Fibroblast of peridontal ligament (primary cell): ENCODE measurements around the gene RNU4-1.
"Not testable (repeated sequence)": the region's sequence is repeated elsewhere in the genome, so short reads cannot be mapped to it uniquely, and the experiment has no call there.

Source experiments
- DNase-seq: peaks from one replicate; pipeline ENCODE4 v3.0.0-alpha.2; 2010; ENCODE audit errors: extremely low read depth

The RNU4-1 gene

GRCh38 chr12:120292661-120293531, at the start of gene RNU4-1:
RNU4-1 (minus strand) TSS chr12:120293237.
- peak; percentile 96 for DNase-seq

GRCh38 chr12:120342175-120343038, 49.4 kb upstream of the RNU4-1 start:
- no peak for DNase-seq

GRCh38 chr12:120339256-120339655, 46.2 kb upstream of the RNU4-1 start:
- DNase-seq: no peak

- no peak for DNase-seq
Observed at GRCh38 chr12:120337730-120338129, 44.7 kb upstream of the RNU4-1 start.

GRCh38 chr12:120336392-120336791, 43.4 kb upstream of the RNU4-1 start:
- DNase-seq: not testable (repeated sequence)

- peak; percentile 23 for DNase-seq
Observed at GRCh38 chr12:120335447-120335846, 42.4 kb upstream of the RNU4-1 start.

- no peak for DNase-seq
Observed at GRCh38 chr12:120332523-120332922, 39.5 kb upstream of the RNU4-1 start.

- no peak for DNase-seq
Observed at GRCh38 chr12:120332041-120332440, 39.0 kb upstream of the RNU4-1 start.

GRCh38 chr12:120331390-120331789, 38.4 kb upstream of the RNU4-1 start:
- DNase-seq: no peak

- no peak for DNase-seq
Observed at GRCh38 chr12:120328228-120328627, 35.2 kb upstream of the RNU4-1 start.

GRCh38 chr12:120327593-120327992, 34.6 kb upstream of the RNU4-1 start, which contains the start of gene PLA2G1B:
PLA2G1B (minus strand) TSS chr12:120327779; CDS start chr12:120327753, 26 bp downstream.
- no peak for DNase-seq

GRCh38 chr12:120324841-120325417, 31.9 kb upstream of the RNU4-1 start:
- no peak for DNase-seq

- no peak for DNase-seq
Observed at GRCh38 chr12:120323772-120324171, 30.7 kb upstream of the RNU4-1 start.

GRCh38 chr12:120321382-120322202, 28.6 kb upstream of the RNU4-1 start:
- DNase-seq: no peak

GRCh38 chr12:120317224-120318105, 24.4 kb upstream of the RNU4-1 start:
- peak; percentile 98 for DNase-seq

- DNase-seq: no peak
Observed at GRCh38 chr12:120316798-120317223, 23.8 kb upstream of the RNU4-1 start.

GRCh38 chr12:120314220-120314619, 21.2 kb upstream of the RNU4-1 start:
- DNase-seq: no peak

GRCh38 chr12:120301962-120302815, 9.2 kb upstream of the RNU4-1 start, which contains the start of gene SIRT4:
SIRT4 (plus strand) TSS chr12:120302321; CDS start chr12:120303562, 1,241 bp downstream.
- peak; percentile 96 for DNase-seq

- DNase-seq: no peak
Observed at GRCh38 chr12:120292411-120292660, 701 bp downstream of the RNU4-1 start.
